ENCODE measurements around the gene CDC123.
"Not testable (repeated sequence)": the region's sequence is repeated elsewhere in the genome, so short reads cannot be mapped to it uniquely, and the experiment has no call there.

CDC123 gene

GRCh38 chr10:12235116-12235694 lies 39.2 kb downstream of the CDC123 start:
- Mint-ChIP-seq H3K4me1 (peaks cover 3% of the 10 kb centered on the region), H3K9me3 (no peaks in the 10 kb centered on the region), H3K27ac (no peak overlapping the region), H3K4me3 (no peak overlapping the region), H3K27me3 (no peaks in the 10 kb centered on the region), H3K36me3 (ENCODE audit: low read depth) (peaks cover 54% of the 10 kb centered on the region)
- no peak for ATAC-seq
- no peak for DNase-seq

GRCh38 chr10:12235796-12236195 lies 39.8 kb downstream of the CDC123 start:
- Mint-ChIP-seq H3K27ac (no peak overlapping the region), H3K27me3 (no peaks in the 10 kb centered on the region), H3K9me3 (no peaks in the 10 kb centered on the region), H3K4me3 (no peak overlapping the region), H3K4me1 (peaks cover 8% of the 10 kb centered on the region), H3K36me3 (ENCODE audit: low read depth) (peaks cover 54% of the 10 kb centered on the region)
- DNase-seq = no peak
- ATAC-seq = no peak

- no peak for DNase-seq
- peaks cover 26% of the 10 kb centered on the region for H3K4me1 Mint-ChIP-seq
- no peak for ATAC-seq
- H3K9me3 Mint-ChIP-seq = no peaks in the 10 kb centered on the region
- no peaks in the 10 kb centered on the region for H3K27me3 Mint-ChIP-seq
- no peak overlapping the region for H3K27ac Mint-ChIP-seq
- H3K4me3 Mint-ChIP-seq = no peak overlapping the region
- peaks cover 58% of the 10 kb centered on the region for H3K36me3 Mint-ChIP-seq (ENCODE audit: low read depth)
Measured at GRCh38 chr10:12237265-12238220, 41.6 kb downstream of the CDC123 start.

- ATAC-seq (no peak), DNase-seq (no peak)
- Mint-ChIP-seq H3K4me1 (peaks cover 34% of the 10 kb centered on the region), H3K27me3 (no peaks in the 10 kb centered on the region), H3K9me3 (no peaks in the 10 kb centered on the region), H3K4me3 (no peak overlapping the region), H3K36me3 (ENCODE audit: low read depth) (peaks cover 64% of the 10 kb centered on the region), H3K27ac (no peak overlapping the region)
Measured at GRCh38 chr10:12238821-12239220, 42.8 kb downstream of the CDC123 start.

- DNase-seq (peak; percentile 72), ATAC-seq (peak; percentile 93)
- peaks cover 42% of the 10 kb centered on the region for H3K4me1 Mint-ChIP-seq
- H3K4me3 Mint-ChIP-seq = peak overlapping the region; percentile 66
- H3K9me3 Mint-ChIP-seq = no peaks in the 10 kb centered on the region
- H3K27ac Mint-ChIP-seq = peak overlapping the region; percentile 86
- no peaks in the 10 kb centered on the region for H3K27me3 Mint-ChIP-seq
- peaks cover 66% of the 10 kb centered on the region for H3K36me3 Mint-ChIP-seq (ENCODE audit: low read depth)
Measured at GRCh38 chr10:12241810-12242529, 46.0 kb downstream of the CDC123 start.

- H3K27me3 Mint-ChIP-seq = no peaks in the 10 kb centered on the region
- H3K36me3 Mint-ChIP-seq (ENCODE audit: low read depth) = peaks cover 60% of the 10 kb centered on the region
- H3K27ac Mint-ChIP-seq = peak overlapping the region; percentile 86
- peaks cover 42% of the 10 kb centered on the region for H3K4me1 Mint-ChIP-seq
- H3K4me3 Mint-ChIP-seq = no peak overlapping the region
- H3K9me3 Mint-ChIP-seq = no peaks in the 10 kb centered on the region
- DNase-seq (no peak), ATAC-seq (no peak)
Measured at GRCh38 chr10:12243864-12244620, 48.1 kb downstream of the CDC123 start.

GRCh38 chr10:12250181-12250580 lies 54.2 kb downstream of the CDC123 start:
- Mint-ChIP-seq H3K27me3 (no peaks in the 10 kb centered on the region), H3K4me3 (no peak overlapping the region), H3K9me3 (no peaks in the 10 kb centered on the region), H3K4me1 (peaks cover 2% of the 10 kb centered on the region), H3K36me3 (ENCODE audit: low read depth) (peaks cover 33% of the 10 kb centered on the region), H3K27ac (no peak overlapping the region)
- DNase-seq (no peak), ATAC-seq (no peak)

- H3K4me3 Mint-ChIP-seq, H3K9me3 Mint-ChIP-seq, H3K27ac Mint-ChIP-seq, ATAC-seq, DNase-seq, H3K4me1 Mint-ChIP-seq, H3K27me3 Mint-ChIP-seq: not testable (repeated sequence)
- H3K36me3 Mint-ChIP-seq (ENCODE audit: low read depth) = peaks cover 33% of the 10 kb centered on the region
Measured at GRCh38 chr10:12250702-12251101, 54.7 kb downstream of the CDC123 start.

GRCh38 chr10:12251581-12251980 lies 55.6 kb downstream of the CDC123 start:
- Mint-ChIP-seq H3K4me3 (no peak overlapping the region), H3K9me3 (no peaks in the 10 kb centered on the region), H3K27ac (no peak overlapping the region), H3K27me3 (no peaks in the 10 kb centered on the region), H3K4me1 (peaks cover under 1% of the 10 kb centered on the region), H3K36me3 (ENCODE audit: low read depth) (peaks cover 24% of the 10 kb centered on the region)
- ATAC-seq = no peak
- no peak for DNase-seq

- Mint-ChIP-seq H3K4me1 (no peaks in the 10 kb centered on the region), H3K36me3 (ENCODE audit: low read depth) (peaks cover 17% of the 10 kb centered on the region), H3K27ac (no peak overlapping the region), H3K4me3 (no peak overlapping the region), H3K9me3 (no peaks in the 10 kb centered on the region), H3K27me3 (no peaks in the 10 kb centered on the region)
- ATAC-seq (no peak), DNase-seq (no peak)
Measured at GRCh38 chr10:12252882-12253546, 57.0 kb downstream of the CDC123 start.

GRCh38 chr10:12255048-12255447 lies 59.1 kb downstream of the CDC123 start:
- DNase-seq (no peak), ATAC-seq (no peak)
- no peaks in the 10 kb centered on the region for H3K9me3 Mint-ChIP-seq
- H3K27ac Mint-ChIP-seq = no peak overlapping the region
- no peaks in the 10 kb centered on the region for H3K4me1 Mint-ChIP-seq
- H3K36me3 Mint-ChIP-seq (ENCODE audit: low read depth) = peaks cover 9% of the 10 kb centered on the region
- H3K4me3 Mint-ChIP-seq = no peak overlapping the region
- H3K27me3 Mint-ChIP-seq = no peaks in the 10 kb centered on the region

- no peak for ATAC-seq
- no peak overlapping the region for H3K27ac Mint-ChIP-seq
- H3K27me3 Mint-ChIP-seq = peaks cover 1% of the 10 kb centered on the region
- H3K9me3 Mint-ChIP-seq = no peaks in the 10 kb centered on the region
- H3K36me3 Mint-ChIP-seq (ENCODE audit: low read depth) = no peaks in the 10 kb centered on the region
- H3K4me3 Mint-ChIP-seq = no peak overlapping the region
- no peak for DNase-seq
- H3K4me1 Mint-ChIP-seq = peaks cover 17% of the 10 kb centered on the region
Measured at GRCh38 chr10:12259988-12260387, 64.0 kb downstream of the CDC123 start.

- ATAC-seq (no peak), DNase-seq (no peak)
- peaks cover 31% of the 10 kb centered on the region for H3K4me1 Mint-ChIP-seq
- H3K4me3 Mint-ChIP-seq = no peak overlapping the region
- H3K36me3 Mint-ChIP-seq (ENCODE audit: low read depth) = no peaks in the 10 kb centered on the region
- H3K27me3 Mint-ChIP-seq = peaks cover 1% of the 10 kb centered on the region
- H3K9me3 Mint-ChIP-seq = no peaks in the 10 kb centered on the region
- H3K27ac Mint-ChIP-seq = no peak overlapping the region
Measured at GRCh38 chr10:12262278-12262981, 66.4 kb downstream of the CDC123 start.
